GM21619 (cell line): Measurements from ENCODE around the gene WBP11.
"Not testable (repeated sequence)": the region's sequence is repeated elsewhere in the genome, so short reads cannot be mapped to it uniquely, and the experiment has no call there.

ENCODE experiments used
- ATAC-seq: cut with Tn5 transposase; IDR thresholded peaks from one replicate; pipeline ENCODE4 v1.9.1; 2021; ENCODE audit not compliant: unreplicated experiment

The WBP11 gene

DNA sequence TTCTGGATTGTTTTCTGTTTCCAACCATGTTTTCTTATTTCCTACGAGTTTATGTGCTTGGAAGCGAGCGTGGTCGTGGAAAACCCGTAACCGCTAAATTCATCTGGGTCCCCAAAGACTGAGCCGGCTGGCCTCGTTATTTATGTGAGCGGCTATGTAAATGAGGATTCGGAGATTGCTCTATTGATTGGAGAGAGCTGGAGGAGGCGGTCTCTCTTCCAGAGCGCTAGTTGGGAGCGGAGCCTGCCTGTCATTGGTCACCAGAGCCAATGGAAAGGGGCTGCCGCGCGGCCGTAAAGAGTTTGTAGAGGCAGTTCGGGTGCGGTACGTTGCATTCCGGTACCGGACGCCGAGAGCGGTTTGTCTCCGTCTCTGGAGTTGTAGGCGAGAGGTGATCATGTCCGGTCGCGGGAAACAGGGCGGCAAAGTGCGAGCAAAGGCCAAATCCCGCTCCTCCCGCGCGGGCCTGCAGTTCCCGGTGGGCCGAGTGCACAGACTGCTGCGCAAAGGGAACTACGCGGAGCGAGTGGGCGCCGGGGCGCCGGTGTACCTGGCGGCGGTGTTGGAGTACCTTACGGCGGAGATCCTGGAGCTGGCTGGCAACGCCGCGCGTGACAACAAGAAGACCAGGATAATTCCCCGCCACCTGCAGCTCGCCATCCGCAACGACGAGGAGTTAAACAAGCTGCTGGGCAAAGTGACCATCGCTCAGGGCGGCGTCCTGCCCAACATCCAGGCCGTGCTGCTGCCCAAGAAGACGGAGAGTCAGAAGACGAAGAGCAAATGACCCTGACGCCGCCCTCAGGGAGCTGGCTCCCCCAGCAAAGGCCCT is 29.0 kb downstream of the WBP11 start:
- ATAC-seq, result peak; percentile 50

DNA sequence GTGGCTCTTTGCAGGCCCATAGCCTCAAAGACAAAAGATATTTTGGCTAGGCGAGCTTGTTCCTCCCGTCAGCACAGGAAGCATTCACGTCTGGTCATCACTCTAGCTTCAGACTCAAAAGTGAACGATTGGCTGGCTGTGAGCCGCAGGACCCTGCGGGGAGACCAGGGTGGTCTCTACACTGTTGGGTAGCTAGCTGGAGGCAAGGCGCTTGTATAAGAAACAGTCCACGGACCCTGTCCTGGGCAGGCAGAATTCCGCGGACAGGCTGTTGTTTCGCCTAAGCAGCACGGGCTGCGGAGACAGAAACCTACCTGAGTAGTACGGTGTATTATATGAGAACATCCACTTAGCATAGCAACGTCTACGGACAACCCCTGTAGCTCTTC is 29.6 kb downstream of the WBP11 start:
- ATAC-seq, result peak; percentile 10

DNA sequence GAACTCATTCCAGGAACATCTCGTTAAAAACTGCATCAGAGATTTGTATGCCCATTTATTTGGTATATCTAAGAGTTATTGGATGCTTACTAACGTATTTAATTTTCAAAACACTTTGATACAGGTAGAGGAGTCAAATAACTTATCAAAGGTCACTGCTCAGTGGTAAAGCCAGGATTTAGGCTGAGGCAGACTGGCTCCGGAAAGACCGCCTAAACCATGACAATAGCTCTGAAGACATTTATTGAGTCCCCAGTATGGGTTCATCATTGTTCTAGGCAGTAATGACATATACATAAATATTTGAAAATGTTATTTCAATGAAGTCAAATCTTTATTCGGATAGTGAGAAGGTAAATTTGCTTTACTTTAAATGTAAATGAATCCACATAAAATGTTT is 30.3 kb downstream of the WBP11 start:
- no peak for ATAC-seq

- no peak for ATAC-seq
Measured at GRCh38 chr12:14771651-14772137, 31.6 kb downstream of the WBP11 start.

GRCh38 chr12:14770496-14771461 is 32.5 kb downstream of the WBP11 start:
- peak; percentile 25 for ATAC-seq

DNA sequence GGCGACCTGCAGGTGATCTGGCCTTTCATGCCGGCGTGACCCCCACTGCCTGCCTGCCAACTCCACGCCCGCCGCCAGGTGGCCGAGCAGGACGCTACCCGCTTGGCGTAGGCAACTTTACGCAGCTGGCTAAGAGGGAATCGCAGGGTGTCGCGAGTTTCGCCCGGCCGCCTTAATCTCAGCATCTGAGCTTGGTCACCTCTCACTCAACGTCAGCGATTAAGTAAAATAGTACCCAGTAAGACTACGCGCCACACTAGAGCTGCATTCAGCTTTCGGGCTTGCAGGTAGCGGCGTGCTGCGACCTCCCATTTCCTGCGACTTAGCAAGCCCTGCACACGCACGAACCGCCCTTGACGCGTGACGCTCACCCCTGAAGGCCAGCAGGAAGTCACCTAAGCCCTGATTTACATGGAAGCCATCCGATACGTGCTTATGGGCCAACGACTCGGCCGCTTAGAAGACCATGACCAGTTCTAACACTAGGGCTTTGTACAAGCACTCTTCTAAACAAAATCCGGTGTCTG is 33.2 kb downstream of the WBP11 start:
- ATAC-seq, result peak; percentile 33

DNA sequence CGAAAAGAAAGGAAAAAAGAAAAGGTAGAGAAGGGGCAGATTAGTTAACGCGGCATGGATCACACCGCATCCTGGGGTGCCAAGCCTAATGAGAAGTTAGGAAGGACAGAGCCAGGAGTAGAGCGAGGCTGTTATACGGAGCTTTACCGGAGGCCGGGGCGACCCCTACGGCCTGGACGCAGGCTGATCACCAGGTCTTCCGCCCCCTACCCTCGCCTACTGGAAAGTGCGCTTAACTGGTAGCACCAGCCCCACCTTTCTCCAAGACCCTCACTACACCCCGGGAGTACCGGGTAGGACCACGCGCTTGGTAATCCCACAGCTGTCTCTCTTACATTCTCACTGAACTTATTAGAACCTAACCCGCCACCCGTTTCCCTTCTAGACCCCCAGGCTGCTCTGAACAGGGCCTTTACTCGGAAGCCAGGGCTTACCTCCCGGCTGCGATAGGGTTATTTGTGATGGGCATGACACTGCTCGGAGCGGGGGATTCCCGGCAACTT is 33.8 kb downstream of the WBP11 start:
- no peak for ATAC-seq

DNA sequence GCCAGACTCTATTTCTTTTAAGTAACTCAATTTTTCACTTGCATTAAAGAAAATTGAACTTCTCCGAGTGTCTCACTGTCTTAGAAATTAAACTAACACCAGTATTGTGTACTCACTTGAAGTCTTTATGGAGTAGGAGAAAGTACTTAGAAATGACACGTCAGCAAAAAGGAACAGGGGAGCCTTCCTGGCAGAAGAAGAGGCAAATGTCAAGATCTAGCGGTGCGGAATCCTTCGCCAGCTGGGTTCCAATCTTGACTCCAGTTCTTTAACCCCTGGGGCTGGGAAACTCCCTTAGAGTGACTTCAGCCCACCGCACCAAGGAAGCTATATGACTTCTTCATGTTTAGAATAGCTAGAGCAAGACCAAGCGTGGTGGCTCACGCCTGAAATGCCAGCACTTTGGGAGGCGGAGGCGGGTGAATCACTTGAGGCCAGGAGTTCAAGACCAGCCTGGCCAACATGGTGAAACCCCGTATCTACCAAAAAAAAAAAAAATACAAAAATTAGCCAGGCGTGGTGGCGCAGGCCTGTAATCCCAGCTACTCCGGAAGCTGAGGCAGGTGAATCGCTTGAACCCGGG is 34.4 kb downstream of the WBP11 start:
- no peak for ATAC-seq

GRCh38 chr12:14767617-14768016 is 35.7 kb downstream of the WBP11 start:
- no peak for ATAC-seq

GRCh38 chr12:14766649-14767215 is 36.5 kb downstream of the WBP11 start:
- ATAC-seq, result no peak

- ATAC-seq, result not testable (repeated sequence)
Measured at GRCh38 chr12:14766020-14766419, 37.3 kb downstream of the WBP11 start.

DNA sequence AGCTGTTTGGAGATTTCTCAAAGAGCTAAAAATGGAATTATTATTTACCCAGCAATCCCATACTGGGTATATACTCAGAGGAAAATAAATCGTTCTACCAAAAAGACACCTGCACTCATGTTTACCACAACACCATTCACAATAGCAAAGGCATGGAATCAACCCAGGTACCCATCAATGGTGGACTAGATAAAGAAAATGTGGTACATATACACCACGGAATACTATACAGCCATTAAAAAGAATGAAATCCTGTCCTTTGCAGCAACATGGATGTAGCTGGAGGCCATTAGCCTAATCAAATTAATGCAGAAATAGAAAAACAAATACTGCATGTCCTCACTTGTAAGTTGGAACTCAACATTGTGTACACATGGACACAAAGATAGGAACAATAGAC is 37.9 kb downstream of the WBP11 start:
- ATAC-seq, result no peak

DNA sequence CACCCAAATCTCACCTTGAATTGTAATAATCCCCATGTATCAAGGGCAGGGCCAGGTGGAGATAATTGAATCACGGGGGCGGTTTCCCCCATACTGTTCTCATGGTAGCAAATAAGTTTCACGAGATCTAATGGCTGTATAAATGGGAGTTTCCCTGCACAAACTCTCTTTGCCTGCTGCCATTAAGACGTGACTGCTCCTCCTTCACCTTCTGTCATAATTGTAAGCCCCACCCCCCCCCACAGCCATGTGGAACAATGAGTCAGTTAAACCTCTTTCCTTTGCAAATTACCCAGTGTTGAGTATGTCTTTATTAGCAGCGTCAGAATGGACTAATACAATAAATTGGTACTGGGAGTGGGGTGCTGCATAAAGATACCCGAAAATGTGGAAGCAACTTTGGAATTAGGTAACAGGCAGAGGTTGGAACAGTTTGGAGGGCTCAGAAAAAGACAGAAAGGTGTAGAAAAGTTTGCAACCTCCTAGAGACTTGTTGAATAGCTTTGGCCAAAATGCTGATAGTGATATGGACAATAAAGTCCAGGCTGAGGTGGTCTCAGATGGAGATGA is 43.5 kb downstream of the WBP11 start:
- not testable (repeated sequence) for ATAC-seq

GRCh38 chr12:14756334-14757143 is 46.7 kb downstream of the WBP11 start:
- no peak for ATAC-seq

GRCh38 chr12:14751986-14752385 is 51.3 kb downstream of the WBP11 start:
- no peak for ATAC-seq

DNA sequence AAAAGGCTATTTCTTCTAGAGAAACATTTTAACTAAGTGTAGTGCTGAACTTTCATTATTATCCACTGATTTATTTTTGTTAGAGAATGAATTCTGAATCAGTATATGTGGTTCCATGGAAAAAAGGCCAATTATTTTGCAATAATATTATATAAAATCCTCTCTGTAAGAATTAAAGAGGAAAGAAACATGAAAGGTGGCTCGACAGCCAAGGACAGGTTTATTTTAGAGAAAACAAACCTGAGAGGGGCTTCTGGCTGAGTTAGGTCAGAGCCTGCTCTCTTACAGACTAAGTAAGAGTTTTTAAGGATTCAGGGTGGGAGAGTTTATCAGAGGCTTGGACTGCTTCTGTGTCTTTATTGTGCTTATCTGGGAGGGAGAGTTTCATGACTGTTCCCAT is 60.2 kb downstream of the WBP11 start:
- no peak for ATAC-seq

DNA sequence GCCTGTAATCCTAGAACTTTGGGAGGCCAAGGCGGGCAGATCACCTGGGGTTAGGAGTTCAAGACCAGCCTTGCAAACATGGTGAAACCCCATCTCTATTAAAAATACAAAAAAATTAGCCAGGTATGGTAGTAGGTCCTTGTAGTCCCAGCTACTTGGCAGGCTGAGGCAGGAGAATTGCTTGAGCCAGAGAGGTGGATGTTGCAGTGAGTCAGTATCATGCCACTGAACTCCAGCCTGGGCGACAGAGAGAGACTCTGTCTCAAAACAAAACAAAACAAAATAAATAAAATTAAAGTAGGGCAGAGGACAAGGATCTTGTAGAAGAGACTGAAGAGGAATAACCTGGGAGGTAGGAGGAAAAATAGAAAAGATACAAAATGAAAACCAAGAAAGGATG is 61.3 kb downstream of the WBP11 start:
- no peak for ATAC-seq

DNA sequence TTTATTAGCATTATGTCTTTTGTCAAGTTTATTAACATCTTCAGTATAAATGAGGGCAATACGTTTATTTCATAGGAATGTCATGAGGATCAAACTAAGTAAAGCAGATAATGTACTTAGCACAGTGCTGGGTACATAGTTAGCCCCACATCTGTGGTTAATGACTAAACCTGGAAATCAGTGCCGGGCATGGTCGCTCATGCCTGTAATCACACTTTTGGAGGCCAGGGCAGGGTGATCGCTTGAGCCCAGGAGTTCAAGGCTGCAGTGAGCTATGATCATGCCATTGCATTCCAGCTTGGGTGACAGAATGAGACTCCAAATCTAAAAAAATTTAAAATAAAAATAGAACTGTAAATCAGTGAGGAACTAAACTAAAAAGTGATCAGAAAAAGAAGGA is 62.1 kb downstream of the WBP11 start:
- no peak for ATAC-seq

DNA sequence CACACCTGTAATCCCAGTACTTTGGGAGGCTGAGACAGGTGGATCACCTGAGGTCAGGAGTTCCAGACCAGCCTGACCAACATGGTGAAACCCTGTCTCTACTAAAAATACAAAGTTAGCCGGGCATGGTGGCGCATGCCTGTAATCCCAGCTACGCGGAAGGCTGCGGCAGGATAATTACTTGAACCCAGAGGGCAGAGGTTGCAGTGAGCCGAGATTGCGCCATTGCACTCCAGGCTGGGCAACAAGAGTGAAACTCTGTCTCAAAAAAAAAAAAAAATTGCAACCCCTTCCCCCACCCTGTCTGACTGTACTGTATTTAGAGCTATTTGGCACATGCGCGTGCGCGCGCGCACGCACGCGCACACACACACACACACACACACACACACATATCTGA is 66.8 kb downstream of the WBP11 start:
- not testable (repeated sequence) for ATAC-seq
